Embryonic facial prominence (tissue), 1 donor: Measurements from ENCODE around the gene MRPS18A.
"Not testable (repeated sequence)": the region's sequence is repeated elsewhere in the genome, so short reads cannot be mapped to it uniquely, and the experiment has no call there.

Source experiments
- DNase-seq: peaks from one replicate; pipeline ENCODE4 v3.0.0-alpha.2; 2016; ENCODE audit errors: extremely low spot score

The MRPS18A gene

GRCh38 chr6:43717389-43717788 is 29.8 kb upstream of the MRPS18A start:
- DNase-seq: no peak

- peak; percentile 70 for DNase-seq
Measured at GRCh38 chr6:43716099-43716498, 28.5 kb upstream of the MRPS18A start.

- DNase-seq: no peak
Measured at GRCh38 chr6:43715056-43715788, 27.6 kb upstream of the MRPS18A start.

GRCh38 chr6:43714311-43715055 is 26.9 kb upstream of the MRPS18A start:
- no peak for DNase-seq

- no peak for DNase-seq
Measured at GRCh38 chr6:43713643-43714310, 26.2 kb upstream of the MRPS18A start.

GRCh38 chr6:43712579-43712978 is 25.0 kb upstream of the MRPS18A start:
- no peak for DNase-seq

- DNase-seq: no peak
Measured at GRCh38 chr6:43710576-43710975, 23.0 kb upstream of the MRPS18A start.

- DNase-seq: no peak
Measured at GRCh38 chr6:43709654-43710303, 22.2 kb upstream of the MRPS18A start.

GRCh38 chr6:43708860-43709653 is 21.5 kb upstream of the MRPS18A start:
- DNase-seq: no peak

- no peak for DNase-seq
Measured at GRCh38 chr6:43707767-43708166, 20.2 kb upstream of the MRPS18A start.

- DNase-seq: no peak
Measured at GRCh38 chr6:43707269-43707668, 19.7 kb upstream of the MRPS18A start.

- no peak for DNase-seq
Measured at GRCh38 chr6:43706788-43707187, 19.2 kb upstream of the MRPS18A start.

GRCh38 chr6:43705996-43706395 is 18.4 kb upstream of the MRPS18A start:
- peak; percentile 32 for DNase-seq

GRCh38 chr6:43703512-43704429 is 16.2 kb upstream of the MRPS18A start:
- no peak for DNase-seq

GRCh38 chr6:43702534-43703440 is 15.2 kb upstream of the MRPS18A start:
- DNase-seq: no peak

GRCh38 chr6:43702171-43702533 is 14.6 kb upstream of the MRPS18A start:
- DNase-seq: no peak

GRCh38 chr6:43700939-43701560 is 13.5 kb upstream of the MRPS18A start:
- not testable (repeated sequence) for DNase-seq

GRCh38 chr6:43699564-43700186 is 12.1 kb upstream of the MRPS18A start:
- DNase-seq: no peak
